SHP77 treated with DMSO at 0.1 percent for 48 hours (cell line): ENCODE data around the gene CLSTN2.
A peak's percentile ranks its signal among the peaks of the same experiment; 100 is the strongest.

Experiments
- DNase-seq: peaks from one replicate; lab custom pipeline; 2025; lab: John Stamatoyannopoulos, UW

CLSTN2 gene

GRCh38 chr3:140052771-140053702, 118.1 kb downstream of the CLSTN2 start:
- no peak for DNase-seq

GRCh38 chr3:140053794-140054193, 118.8 kb downstream of the CLSTN2 start:
- no peak for DNase-seq

GRCh38 chr3:140055092-140055791, 120.3 kb downstream of the CLSTN2 start:
- DNase-seq = no peak

GRCh38 chr3:140056047-140056446, 121.1 kb downstream of the CLSTN2 start:
- no peak for DNase-seq

GRCh38 chr3:140061211-140061610, 126.2 kb downstream of the CLSTN2 start:
- no peak for DNase-seq

GRCh38 chr3:140062461-140062860, 127.5 kb downstream of the CLSTN2 start:
- DNase-seq = no peak

- no peak for DNase-seq
Measured at GRCh38 chr3:140067487-140067886, 132.5 kb downstream of the CLSTN2 start.

- no peak for DNase-seq
Measured at GRCh38 chr3:140068494-140069017, 133.6 kb downstream of the CLSTN2 start.

- DNase-seq = no peak
Measured at GRCh38 chr3:140073278-140074045, 138.5 kb downstream of the CLSTN2 start.

- DNase-seq = no peak
Measured at GRCh38 chr3:140076552-140076951, 141.6 kb downstream of the CLSTN2 start.

GRCh38 chr3:140077406-140077805, 142.4 kb downstream of the CLSTN2 start:
- DNase-seq = no peak

GRCh38 chr3:140078343-140078742, 143.4 kb downstream of the CLSTN2 start:
- no peak for DNase-seq

GRCh38 chr3:140078940-140079339, 144.0 kb downstream of the CLSTN2 start:
- DNase-seq = no peak

GRCh38 chr3:140081887-140082286, 146.9 kb downstream of the CLSTN2 start:
- DNase-seq = no peak

- no peak for DNase-seq
Measured at GRCh38 chr3:140085001-140085400, 150.0 kb downstream of the CLSTN2 start.

GRCh38 chr3:140086642-140087041, 151.7 kb downstream of the CLSTN2 start:
- no peak for DNase-seq

- no peak for DNase-seq
Measured at GRCh38 chr3:140088058-140088457, 153.1 kb downstream of the CLSTN2 start.

- DNase-seq = no peak
Measured at GRCh38 chr3:140088513-140088912, 153.5 kb downstream of the CLSTN2 start.

- DNase-seq = no peak
Measured at GRCh38 chr3:140089403-140090072, 154.6 kb downstream of the CLSTN2 start.

- peak; percentile 12 for DNase-seq
Measured at GRCh38 chr3:140091143-140091542, 156.2 kb downstream of the CLSTN2 start.

GRCh38 chr3:140092848-140093536, 158.0 kb downstream of the CLSTN2 start:
- DNase-seq = no peak
